ENCODE measurements around the gene ARHGEF28. TPM values are rescaled to one million over a fixed set of nuclear protein-coding genes. Genes with fewer than 3 reads are reported as not detected.

Gene ARHGEF28
- total RNA-seq, 4 donors from 2014 or later = 30.9 to 54.7 (median 36.2) TPM

DNA sequence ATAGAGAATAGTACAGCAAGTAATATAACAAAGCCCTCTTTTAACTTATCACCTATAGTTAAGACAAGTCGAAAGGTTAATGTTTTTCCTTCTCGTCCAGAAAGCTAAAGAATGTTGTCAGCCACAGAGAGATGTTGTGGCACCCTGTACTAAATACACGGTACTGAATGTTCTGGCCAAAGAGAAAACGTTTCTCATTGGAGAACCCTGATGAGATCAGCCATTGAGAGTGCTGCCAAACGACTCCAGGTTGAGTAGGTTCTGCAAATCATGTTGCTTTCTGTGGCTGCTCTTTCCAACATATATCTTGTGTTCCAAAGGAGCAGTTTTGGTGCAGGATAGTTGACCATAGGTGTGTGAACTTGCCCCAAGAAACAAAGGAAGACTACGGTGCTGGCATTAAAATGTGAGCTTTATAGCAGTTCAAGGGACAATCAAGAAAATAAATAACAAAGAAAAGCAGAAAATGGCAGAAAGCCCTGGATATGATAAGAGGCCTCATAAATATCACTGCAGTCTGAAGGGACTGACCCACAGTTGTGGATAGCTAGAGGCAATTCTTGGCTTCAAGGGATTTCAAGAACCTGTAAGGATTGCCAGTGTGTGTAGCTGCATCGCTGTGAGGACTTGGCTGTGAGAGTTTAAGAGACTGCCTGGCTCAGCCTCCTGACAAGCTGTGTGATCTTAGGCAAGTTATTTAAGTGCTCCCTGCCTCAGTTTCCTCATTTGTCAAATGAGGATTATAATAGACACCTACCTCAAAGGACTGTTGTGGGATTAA lies 102.7 kb downstream of the ARHGEF28 start:
- H3K4me3 ChIP-seq (ENCODE audit: low read depth, poor library complexity, severe bottlenecking) = no peak overlapping the region
- no peak for TF ChIP-seq POLR2A (IDR thresholded peaks at IDR 0.05)
- TF ChIP-seq CTCF (IDR thresholded peaks at IDR 0.05) = no peak
- 65 to 75% methylated on average over 7 of the region's 7 CpGs for WGBS, 2 donors
- intact Hi-C loops (cut with DNase I; ENCODE audit: low total_unique reads) = no loop called here
- DNase-seq (ENCODE audit: low spot score in 2 of 2) = no peak

- intact Hi-C loops (cut with DNase I; ENCODE audit: low total_unique reads) = no loop called here
- whole genome bisulfite sequencing, 2 donors = 92 to 99% methylated on average over 3 of the region's 3 CpGs
- H3K4me3 ChIP-seq (ENCODE audit: low read depth, poor library complexity, severe bottlenecking) = no peak overlapping the region
- no peak for DNase-seq (ENCODE audit: low spot score in 2 of 2)
- TF ChIP-seq CTCF (IDR thresholded peaks at IDR 0.05) (no peak), POLR2A (IDR thresholded peaks at IDR 0.05) (no peak)
Observed at GRCh38 chr5:73729329-73729728, 103.3 kb downstream of the ARHGEF28 start.

DNA sequence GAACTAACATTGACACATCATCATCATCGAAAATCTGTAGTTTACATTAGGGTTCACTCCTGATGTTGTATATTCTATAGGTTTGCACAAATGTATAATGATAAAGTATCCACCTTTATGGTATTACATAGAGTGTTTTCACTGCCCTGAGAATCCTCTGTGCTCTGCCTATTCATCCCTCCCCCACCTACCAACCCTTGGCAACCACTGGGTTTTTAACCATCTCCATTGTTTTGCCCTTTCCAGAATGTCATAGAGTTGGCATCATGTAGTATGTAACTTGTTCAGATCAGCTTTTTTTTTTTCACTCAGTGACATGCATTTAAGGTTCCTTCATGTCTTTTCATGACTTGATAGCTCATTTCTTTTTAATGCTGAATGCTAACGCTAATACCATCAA lies 106.0 kb downstream of the ARHGEF28 start:
- DNase-seq (ENCODE audit: low spot score in 2 of 2) = no peak
- WGBS, 2 donors = 86 to 98% methylated on average over 2 of the region's 2 CpGs
- TF ChIP-seq POLR2A (IDR thresholded peaks at IDR 0.05) (no peak), CTCF (IDR thresholded peaks at IDR 0.05) (no peak)
- no peak overlapping the region for H3K4me3 ChIP-seq (ENCODE audit: low read depth, poor library complexity, severe bottlenecking)
- intact Hi-C loops (cut with DNase I; ENCODE audit: low total_unique reads) = no loop called here

GRCh38 chr5:73733219-73733618 lies 107.2 kb downstream of the ARHGEF28 start:
- TF ChIP-seq POLR2A (IDR thresholded peaks at IDR 0.05) (no peak), CTCF (IDR thresholded peaks at IDR 0.05) (no peak)
- intact Hi-C loops (cut with DNase I; ENCODE audit: low total_unique reads) = no loop called here
- WGBS, 2 donors = 70 to 87% methylated on average over 1 of the region's 1 CpG
- DNase-seq (ENCODE audit: low spot score in 2 of 2) = no peak
- no peak overlapping the region for H3K4me3 ChIP-seq (ENCODE audit: low read depth, poor library complexity, severe bottlenecking)

DNA sequence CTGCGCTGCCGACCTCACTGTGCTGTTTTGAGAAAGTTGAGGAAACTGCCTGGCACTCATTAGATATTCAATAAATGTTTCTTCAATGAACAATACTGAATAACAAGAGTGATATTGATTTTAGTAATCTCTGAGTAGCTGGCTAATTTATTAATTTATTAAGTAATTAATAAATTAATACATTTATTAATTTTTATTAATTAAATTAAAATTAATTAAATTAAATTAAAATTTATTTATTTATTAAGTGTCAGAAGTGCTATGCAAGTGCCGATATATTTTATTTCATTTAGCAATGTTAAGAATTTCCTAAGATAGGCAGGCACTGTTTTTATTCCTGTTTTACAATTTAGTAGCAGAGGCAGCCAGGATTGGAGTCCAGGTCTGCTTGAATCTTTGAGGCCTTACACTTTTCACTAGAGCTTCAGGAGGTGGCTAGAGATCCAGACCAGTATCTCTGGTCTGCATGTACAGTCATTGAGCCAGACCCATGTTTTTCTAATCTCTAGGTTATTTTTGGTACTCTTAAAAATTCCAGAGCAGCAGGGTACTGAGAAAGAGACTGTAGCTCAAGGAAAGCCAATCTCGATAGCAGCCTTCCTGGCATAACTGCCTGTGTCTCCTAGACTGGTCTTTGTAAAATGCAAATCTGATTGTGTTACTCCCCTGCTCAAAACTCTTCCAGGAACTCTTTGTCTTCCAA lies 109.2 kb downstream of the ARHGEF28 start:
- no peak for DNase-seq (ENCODE audit: low spot score in 2 of 2)
- intact Hi-C loops (cut with DNase I; ENCODE audit: low total_unique reads) = no loop called here
- no peak overlapping the region for H3K4me3 ChIP-seq (ENCODE audit: low read depth, poor library complexity, severe bottlenecking)
- 67 to 91% methylated on average over 4 of the region's 4 CpGs for WGBS, 2 donors
- TF ChIP-seq POLR2A (IDR thresholded peaks at IDR 0.05) (no peak), CTCF (IDR thresholded peaks at IDR 0.05) (no peak)
